ENCODE data around the gene AP2A2. TPM values are rescaled to one million over a fixed set of nuclear protein-coding genes. Genes with fewer than 3 reads are reported as not detected.

The AP2A2 gene
- total RNA-seq, 6 experiments from 2014 or later, result 65.4 to 73.4 (median 70.9) TPM

DNA sequence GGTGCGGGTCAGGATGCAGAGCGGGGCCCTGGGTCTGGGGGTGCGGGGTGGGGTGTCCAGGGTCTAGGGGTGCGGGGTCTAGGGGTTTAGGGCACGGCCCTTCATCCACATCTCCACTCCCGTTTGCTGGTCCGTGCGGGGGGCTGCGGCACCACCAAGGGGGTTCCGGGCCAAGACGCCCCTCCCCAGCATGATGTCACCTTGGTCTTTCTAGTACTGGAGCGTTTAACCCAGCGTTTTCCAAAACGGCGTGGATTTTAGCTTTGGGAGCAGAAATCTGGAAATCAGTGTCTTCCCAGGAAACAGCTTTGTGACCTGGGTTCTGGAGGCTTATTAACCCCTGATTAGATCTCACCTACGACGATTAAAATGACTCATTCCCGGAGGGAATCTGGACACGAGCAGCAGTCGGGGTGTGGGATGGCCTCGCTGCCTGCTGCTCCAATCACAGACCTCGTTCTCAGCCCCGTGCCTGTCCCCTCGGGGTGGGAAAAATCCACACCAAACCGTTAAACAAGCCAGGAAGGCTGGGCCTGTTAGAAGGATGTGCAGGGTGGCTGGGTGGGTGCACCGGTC, 759 bp downstream of the AP2A2 start:
- H3K4me3 Mint-ChIP-seq, result peak overlapping the region; percentile 91
- TF ChIP-seq, protein P1, sequence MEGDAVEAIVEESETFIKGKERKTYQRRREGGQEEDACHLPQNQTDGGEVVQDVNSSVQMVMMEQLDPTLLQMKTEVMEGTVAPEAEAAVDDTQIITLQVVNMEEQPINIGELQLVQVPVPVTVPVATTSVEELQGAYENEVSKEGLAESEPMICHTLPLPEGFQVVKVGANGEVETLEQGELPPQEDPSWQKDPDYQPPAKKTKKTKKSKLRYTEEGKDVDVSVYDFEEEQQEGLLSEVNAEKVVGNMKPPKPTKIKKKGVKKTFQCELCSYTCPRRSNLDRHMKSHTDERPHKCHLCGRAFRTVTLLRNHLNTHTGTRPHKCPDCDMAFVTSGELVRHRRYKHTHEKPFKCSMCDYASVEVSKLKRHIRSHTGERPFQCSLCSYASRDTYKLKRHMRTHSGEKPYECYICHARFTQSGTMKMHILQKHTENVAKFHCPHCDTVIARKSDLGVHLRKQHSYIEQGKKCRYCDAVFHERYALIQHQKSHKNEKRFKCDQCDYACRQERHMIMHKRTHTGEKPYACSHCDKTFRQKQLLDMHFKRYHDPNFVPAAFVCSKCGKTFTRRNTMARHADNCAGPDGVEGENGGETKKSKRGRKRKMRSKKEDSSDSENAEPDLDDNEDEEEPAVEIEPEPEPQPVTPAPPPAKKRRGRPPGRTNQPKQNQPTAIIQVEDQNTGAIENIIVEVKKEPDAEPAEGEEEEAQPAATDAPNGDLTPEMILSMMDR (IDR thresholded peaks at IDR 0.05), result no peak
- peak; percentile 72 for DNase-seq
- H3K4me1 Mint-ChIP-seq (ENCODE audit: low read depth), result peaks cover 28% of the 10 kb centered on the region
- H3K36me3 Mint-ChIP-seq (ENCODE audit: low read depth), result peaks cover 13% of the 10 kb centered on the region; the same call in 1 of the 2 replicates
- H3K9me3 Mint-ChIP-seq, result no peaks in the 10 kb centered on the region
- no peaks in the 10 kb centered on the region for H3K27me3 Mint-ChIP-seq (ENCODE audit: insufficient read depth)
- H3K27ac Mint-ChIP-seq, result peak overlapping the region; percentile 93

DNA sequence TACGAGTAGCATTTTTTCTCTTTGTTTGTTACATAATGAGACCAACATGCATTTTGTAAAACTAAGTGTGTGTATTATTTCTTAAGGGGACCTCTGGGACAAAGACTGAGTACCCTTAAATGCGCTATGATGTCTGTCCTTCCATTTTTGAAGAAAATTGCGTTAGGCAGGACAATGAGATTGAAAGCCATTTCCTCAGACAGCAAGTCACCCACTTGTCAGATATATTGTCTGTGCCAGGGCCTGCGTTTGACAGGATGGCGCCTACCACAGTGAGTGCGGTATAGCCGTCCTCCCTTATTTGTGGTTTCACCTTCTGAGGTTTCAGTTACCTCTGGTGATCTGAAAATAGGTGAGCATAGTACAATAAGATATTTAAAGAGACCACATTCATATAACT, 2.2 kb downstream of the AP2A2 start:
- Mint-ChIP-seq H3K9me3 (no peaks in the 10 kb centered on the region), H3K4me3 (no peak overlapping the region), H3K27ac (no peak overlapping the region), H3K4me1 (ENCODE audit: low read depth) (peaks cover 39% of the 10 kb centered on the region), H3K36me3 (ENCODE audit: low read depth) (peaks cover 13% of the 10 kb centered on the region; the same call in 1 of the 2 replicates), H3K27me3 (ENCODE audit: insufficient read depth) (no peaks in the 10 kb centered on the region)
- TF ChIP-seq, protein P1 (IDR thresholded peaks at IDR 0.05), result no peak
- no peak for DNase-seq

DNA sequence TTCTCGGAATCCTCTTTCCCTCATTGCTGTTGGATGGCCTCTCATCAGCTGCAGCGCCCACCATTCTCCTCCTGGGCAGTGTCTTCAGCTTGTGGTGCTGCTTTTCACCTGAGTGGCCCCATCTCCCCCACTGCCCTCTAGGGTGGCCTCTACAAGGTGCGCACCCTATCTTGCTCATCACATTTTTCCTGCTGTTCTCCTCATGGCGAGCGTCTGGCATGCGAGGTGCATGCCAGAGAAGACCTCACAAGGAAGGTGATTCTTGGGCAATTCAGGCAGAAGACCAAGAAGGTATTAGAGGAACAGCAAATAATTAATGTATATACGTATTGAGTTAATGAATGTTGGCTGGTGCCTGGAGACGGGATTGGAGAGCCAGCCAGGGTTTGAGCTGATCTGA, 3.1 kb downstream of the AP2A2 start:
- Mint-ChIP-seq H3K36me3 (ENCODE audit: low read depth) (peaks cover 13% of the 10 kb centered on the region; the same call in 1 of the 2 replicates), H3K4me1 (ENCODE audit: low read depth) (peaks cover 48% of the 10 kb centered on the region), H3K27ac (no peak overlapping the region), H3K27me3 (ENCODE audit: insufficient read depth) (no peaks in the 10 kb centered on the region), H3K4me3 (no peak overlapping the region), H3K9me3 (no peaks in the 10 kb centered on the region)
- TF ChIP-seq, protein P1 (IDR thresholded peaks at IDR 0.05), result no peak
- DNase-seq, result no peak

DNA sequence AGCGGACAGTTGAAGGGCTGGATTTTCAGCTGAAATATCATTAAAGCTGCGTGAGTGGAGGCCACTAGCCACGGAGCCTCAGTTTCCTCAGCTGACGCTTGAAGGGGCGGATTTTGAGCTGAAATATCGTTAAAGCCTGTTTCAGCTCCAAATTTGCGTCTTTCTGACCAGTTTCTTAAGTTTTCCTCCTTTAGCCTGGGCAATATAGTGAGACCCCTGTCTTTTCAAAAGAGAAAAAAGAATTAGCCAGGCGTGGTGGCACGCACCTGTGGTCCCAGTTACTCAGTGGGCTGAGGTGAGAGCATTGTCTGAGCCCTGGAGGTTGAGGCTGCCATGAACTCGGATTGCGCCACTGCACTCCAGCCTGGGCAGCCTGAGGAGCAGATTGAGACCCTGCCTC, 3.7 kb downstream of the AP2A2 start:
- no peaks in the 10 kb centered on the region for H3K9me3 Mint-ChIP-seq
- H3K27me3 Mint-ChIP-seq (ENCODE audit: insufficient read depth), result no peaks in the 10 kb centered on the region
- peaks cover 48% of the 10 kb centered on the region for H3K4me1 Mint-ChIP-seq (ENCODE audit: low read depth)
- H3K36me3 Mint-ChIP-seq (ENCODE audit: low read depth), result peaks cover 13% of the 10 kb centered on the region; the same call in 1 of the 2 replicates
- TF ChIP-seq, protein P1 (IDR thresholded peaks at IDR 0.05), result no peak
- no peak overlapping the region for H3K27ac Mint-ChIP-seq
- no peak overlapping the region for H3K4me3 Mint-ChIP-seq
- DNase-seq, result no peak

DNA sequence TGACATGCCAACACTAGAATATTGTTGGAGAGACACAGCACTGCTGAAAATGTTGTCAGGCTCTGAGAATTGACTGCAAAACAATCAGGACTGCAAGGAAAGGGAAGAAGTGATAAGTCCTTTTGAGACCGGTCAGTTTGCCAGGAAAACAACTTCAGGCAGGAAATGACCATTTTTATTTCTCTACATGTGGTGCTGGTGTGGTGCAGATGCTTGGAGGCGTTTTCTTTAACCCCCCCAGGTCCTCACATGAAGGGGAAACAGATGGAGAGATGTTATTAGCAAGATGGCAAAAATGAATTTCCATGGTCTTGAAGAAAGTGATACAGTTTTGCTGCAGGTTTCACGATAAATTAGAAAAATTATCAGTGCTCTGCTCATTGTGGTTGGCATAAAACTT, 5.7 kb downstream of the AP2A2 start:
- H3K9me3 Mint-ChIP-seq, result no peaks in the 10 kb centered on the region
- no peak for DNase-seq
- peak overlapping the region; percentile 46 for H3K27ac Mint-ChIP-seq
- H3K4me1 Mint-ChIP-seq (ENCODE audit: low read depth), result peaks cover 48% of the 10 kb centered on the region
- TF ChIP-seq, protein P1 (IDR thresholded peaks at IDR 0.05), result no peak
- no peak overlapping the region for H3K4me3 Mint-ChIP-seq
- no peaks in the 10 kb centered on the region for H3K27me3 Mint-ChIP-seq (ENCODE audit: insufficient read depth)
- peaks cover 11% of the 10 kb centered on the region; the same call in 1 of the 2 replicates for H3K36me3 Mint-ChIP-seq (ENCODE audit: low read depth)

Data from HFFc6 (cell line).